HepG2 (cell line): ENCODE results near the gene LPIN3. TPM values are rescaled to one million over a fixed set of nuclear protein-coding genes. Genes with fewer than 3 reads are reported as not detected.

Experiments used
- ATAC-seq: fragments of 200-7000 bp; cut with Tn5 transposase; 3 replicates; pipeline ENCODE4 v1.9.1; 2020; ENCODE audit warnings: mild to moderate bottlenecking, moderate library complexity
- BruUV-seq: library from RNA; stranded (reverse); fragments of 400-500 nt; replicated peaks from 2 replicates; lab custom pipeline; 2021; lab: Mats Ljungman, UMichigan
- CTCF ChIA-PET: fragments of 300-600 bp; formaldehyde crosslinking; extraction: SDS; loops from one replicate; lab custom pipeline; 2021; ENCODE audit warnings: low total read pairs, inconsistent platforms, low intra/inter-chr PET ratio; lab: Yijun Ruan, JAX
- POLR2A ChIA-PET: fragments of 350-600 bp; sonication (Branson Sonifier 250); formaldehyde crosslinking; loops from one replicate; lab custom pipeline; 2020; ENCODE audit warnings: antibody characterized with exemption, inconsistent platforms; lab: Yijun Ruan, JAX
- DNase-seq: peaks from one replicate; pipeline ENCODE4 v3.0.0-alpha.2; 2015; ENCODE audit warnings: low spot score
- FAIRE-seq: peaks from 3 replicates; lab custom pipeline; 2011; peaks lifted over from hg19 to GRCh38; lab: Jason Lieb, UNC
- H2AFZ ChIP-seq: one replicate; pipeline ENCODE4 v1.6.1; 2011; ENCODE audit warnings: low read length, inconsistent platforms
- H3K27ac ChIP-seq: fragments of 300-600 bp; 3 replicates; pipeline ENCODE4 v1.8.0; 2011; ENCODE audit warnings: mixed run types, mild to moderate bottlenecking, mixed read lengths, low read length, inconsistent platforms; ENCODE audit not compliant: insufficient read depth; ENCODE audit errors: extremely low read length
- H3K27me3 ChIP-seq, 2 experiments: fragments of 200-600 bp in 1 of 2; 2 replicates in 1 of 2; 3 replicates in 1 of 2; pipeline versions ENCODE4 v1.6.0 to v1.8.0; 2011; ENCODE audit warnings: low read length in 2 of 2, mild to moderate bottlenecking in 2 of 2, moderate library complexity in 2 of 2, inconsistent platforms in 1 of 2; ENCODE audit not compliant: insufficient read depth in 2 of 2, control insufficient read depth in 1 of 2
- H3K36me3 ChIP-seq, 2 experiments: fragments of 200-600 bp in 1 of 2; replicated peaks in 1 of 2; 2 replicates in 1 of 2; 3 replicates in 1 of 2; pipeline versions ENCODE4 v1.5.1 to v1.8.0; 2011; ENCODE audit warnings: low read length in 2 of 2, inconsistent platforms in 1 of 2; ENCODE audit not compliant: insufficient read depth in 2 of 2, control insufficient read depth in 1 of 2
- H3K4me1 ChIP-seq: 2 replicates; pipeline ENCODE4 v1.5.1; 2012; ENCODE audit warnings: low read length, inconsistent platforms; ENCODE audit not compliant: insufficient read depth
- H3K4me2 ChIP-seq: 2 replicates; pipeline ENCODE4 v1.6.0; 2011; ENCODE audit warnings: low read depth, low read length, inconsistent platforms
- H3K4me3 ChIP-seq, 3 experiments: fragments of 200-600 bp in 1 of 3; sonication (generic), shearing (Covaris generic) in 1 of 3; replicated peaks in 1 of 3; 2 replicates each; pipeline ENCODE4 v1.5.1; 2011 to 2016; ENCODE audit warnings: low read length in 3 of 3, inconsistent platforms in 2 of 3, low read depth in 2 of 3, mild to moderate bottlenecking in 2 of 3, control low read depth in 1 of 3, mixed read lengths in 1 of 3; ENCODE audit not compliant: insufficient read depth in 1 of 3
- H3K79me2 ChIP-seq: one replicate; pipeline ENCODE4 v1.6.1; 2011; ENCODE audit warnings: low read length, inconsistent platforms; ENCODE audit not compliant: insufficient read depth
- H3K9ac ChIP-seq: 2 replicates; pipeline ENCODE4 v1.6.0; 2011; ENCODE audit warnings: mild to moderate bottlenecking, low read depth, low read length, inconsistent platforms; ENCODE audit not compliant: insufficient read depth
- H3K9me3 ChIP-seq: 2 replicates; pipeline ENCODE4 v1.5.1; 2012; ENCODE audit warnings: mild to moderate bottlenecking, low read length
- H4K20me1 ChIP-seq: 2 replicates; pipeline ENCODE4 v1.6.0; 2011; ENCODE audit warnings: inconsistent platforms, mild to moderate bottlenecking, low read length, moderate library complexity; ENCODE audit not compliant: insufficient read depth
- AKNA ChIP-seq: sonication (generic); formaldehyde crosslinking; IDR thresholded peaks from 2 replicates; pipeline ENCODE4 v1.4.0; 2020; ENCODE audit warnings: missing genetic modification reagents, borderline replicate concordance
- GABPA ChIP-seq, 2 experiments: IDR thresholded peaks; 2 replicates each; pipeline ENCODE4 v1.6.1; 2011 to 2016; ENCODE audit warnings: low read depth in 2 of 2, low read length in 1 of 2, missing biosample characterization in 1 of 2, missing genetic modification characterization in 1 of 2
- GRHL1 ChIP-seq: sonication (generic); formaldehyde crosslinking; conservative IDR thresholded peaks from 2 replicates; pipeline ENCODE4 v1.8.0; 2022; ENCODE audit warnings: missing genetic modification reagents
- HNF1B ChIP-seq: sonication (generic); formaldehyde crosslinking; IDR thresholded peaks from 2 replicates; pipeline ENCODE4 v1.5.1; 2020; ENCODE audit warnings: mild to moderate bottlenecking, moderate library complexity, missing genetic modification reagents
- KDM4B ChIP-seq: sonication (generic); formaldehyde crosslinking; IDR thresholded peaks from 2 replicates; pipeline ENCODE4 v1.4.0; 2020; ENCODE audit warnings: missing genetic modification reagents
- LCORL ChIP-seq, 2 experiments: fragments of 450-650 bp in 1 of 2; sonication (generic) in 1 of 2; formaldehyde crosslinking in 1 of 2; IDR thresholded peaks; 2 replicates each; pipeline versions ENCODE4 v1.5.0 to v1.6.1; 2017 to 2020; ENCODE audit warnings: antibody characterized with exemption in 1 of 2, missing genetic modification reagents in 1 of 2
- SAP130 ChIP-seq: IDR thresholded peaks from 2 replicates; pipeline ENCODE4 v1.6.1; 2016; ENCODE audit warnings: low read depth
- THYN1 ChIP-seq: sonication (generic); formaldehyde crosslinking; IDR thresholded peaks from 2 replicates; pipeline ENCODE4 v1.8.1; 2023; ENCODE audit warnings: low read depth, mild to moderate bottlenecking, moderate library complexity, missing genetic modification reagents, borderline replicate concordance
- ZNF383 ChIP-seq: sonication (generic); formaldehyde crosslinking; IDR thresholded peaks from 2 replicates; pipeline ENCODE4 v1.4.0; 2020; ENCODE audit warnings: missing genetic modification reagents, mild to moderate bottlenecking, borderline replicate concordance
- ZNF564 ChIP-seq: sonication (generic); formaldehyde crosslinking; IDR thresholded peaks from 2 replicates; pipeline ENCODE4 v1.8.1; 2023; ENCODE audit warnings: mild to moderate bottlenecking, missing genetic modification reagents
- ZNF670 ChIP-seq: sonication (generic); formaldehyde crosslinking; IDR thresholded peaks from 2 replicates; pipeline ENCODE4 v1.8.0; 2022; ENCODE audit warnings: mild to moderate bottlenecking, missing genetic modification reagents, borderline replicate concordance
- ZSCAN29 ChIP-seq: sonication (generic); formaldehyde crosslinking; conservative IDR thresholded peaks from 2 replicates; pipeline ENCODE4 v1.4.0; 2020; ENCODE audit warnings: mild to moderate bottlenecking, missing genetic modification reagents
- WGBS: methylation state at CpG from one replicate; pipeline ENCODE4 v1.1.6; 2017; ENCODE audit warnings: low lambda C conversion rate; 5-methylcytosine and 5-hydroxymethylcytosine counted together
- in situ Hi-C: cut with HindIII; loops from 2 replicates; pipeline ENCODE4 v1.10.0; 2017; ENCODE audit warnings: low pct_unique_long_range_greater_than_20kb; ENCODE audit not compliant: extremely low pct_ligation_motif_present
- intact Hi-C: fragments of 100-400 bp; cut with micrococcal nuclease; formaldehyde crosslinking; loops from one replicate; pipeline ENCODE4 v1.10.0; 2022; ENCODE audit not compliant: unreplicated experiment
- polyA plus RNA-seq, 8 experiments: library from polyadenylated mRNA; depleted of rRNA in 3 of 8; stranded (reverse) in 7 of 8; unstranded in 1 of 8; fragments of >200 nt; fragmentation: Illumina TruSeq in 4 of 8; extraction: Trizol in 4 of 8; gene quantifications; 2 replicates each; pipeline versions ENCODE4 v1.2.1 to v1.2.3, GENCODE V29; 2011 to 2016; ENCODE audit warnings: low read depth in 4 of 8, missing spikeins in 1 of 8, mixed read lengths in 1 of 8; ENCODE audit not compliant: insufficient read depth in 1 of 8
- total RNA-seq, 5 experiments: library from RNA; depleted of rRNA; stranded (reverse); fragments of >200 nt; fragmentation: Illumina TruSeq; extraction: Trizol; gene quantifications; 2 replicates each; pipeline ENCODE4 v1.2.3, GENCODE V29; 2016; ENCODE audit warnings: low read depth in 1 of 5

LPIN3 gene
- total and polyA plus RNA-seq, 2 of the 13 experiments (the other 11 are each of a cell fraction or from before 2014, with no cell fraction given): 14.2 to 28.6 TPM

GRCh38 chr20:41316051-41316450 is 24.6 kb upstream of the LPIN3 start:
- intact Hi-C loops: loop anchor here (5.0 kb wide), 1 partner anchor 84 kb away; no protein-coding TSS in a partner anchor
- WGBS: 59% methylated on average over 6 of the region's 6 CpGs
- no peak overlapping the region for H2AFZ ChIP-seq
- TSS peak; percentile 75 for BruUV-seq
- ATAC-seq (no peak), FAIRE-seq (peak; percentile 59), DNase-seq (peak; percentile 46)
- CTCF ChIA-PET: no interaction called here
- POLR2A ChIA-PET: interaction anchor here (1.5 kb wide), 1 partner anchor 302 kb away, joined by 3 read pairs; the partner anchor contains the start of gene CHD6
- peaks cover 0 to 3% of the 10 kb centered on the region in 2 experiments; a peak in 1 of 5 replicates for H3K27me3 ChIP-seq
- H3K36me3 ChIP-seq: no peaks in the 10 kb centered on the region
- TF ChIP-seq AKNA (CRISPR knock-in tag): no peak
- no peak for TF ChIP-seq GRHL1
- TF ChIP-seq LCORL (IDR thresholded peaks at IDR 0.05): 0 out of 2 replicates have a peak, but pooled peaks have one; percentile 20
- TF ChIP-seq LCORL (CRISPR knock-in tag; IDR thresholded peaks at IDR 0.05): no peak
- no peak for TF ChIP-seq KDM4B (CRISPR knock-in tag)
- no peak for TF ChIP-seq HNF1B (CRISPR knock-in tag)
- 0 out of 2 replicates have a peak, but pooled peaks have one; percentile 11 for TF ChIP-seq ZNF670 (CRISPR knock-in tag)
- TF ChIP-seq ZSCAN29 (CRISPR knock-in tag): no peak
- TF ChIP-seq GABPA (IDR thresholded peaks at IDR 0.05; ENCODE audit: low read depth, low read length): no peak
- no peak for TF ChIP-seq GABPA (CRISPR knock-in tag; IDR thresholded peaks at IDR 0.05; ENCODE audit: low read depth)
- TF ChIP-seq THYN1 (CRISPR knock-in tag): 0 out of 2 replicates have a peak, but pooled peaks have one; percentile 60
- no peak for TF ChIP-seq ZNF383 (CRISPR knock-in tag)
- no peak for TF ChIP-seq SAP130 (CRISPR knock-in tag)
- 0 out of 2 replicates have a peak, but pooled peaks have one; percentile 25 for TF ChIP-seq ZNF564
- H3K27ac ChIP-seq: peak overlapping the region; percentile 54
- in situ Hi-C loops: no loop called here
- H3K4me3 ChIP-seq: peak overlapping the region in 2 of 3 experiments; percentile 91 to 95; a peak in 3 of 6 replicates
- H3K9ac ChIP-seq: peak overlapping the region; percentile 72; the same call in 1 of the 2 replicates
- no peaks in the 10 kb centered on the region for H3K9me3 ChIP-seq
- no peaks in the 10 kb centered on the region for H4K20me1 ChIP-seq
- H3K4me2 ChIP-seq: peak overlapping the region; percentile 99
- H3K4me1 ChIP-seq: peaks cover 36% of the 10 kb centered on the region
- H3K79me2 ChIP-seq: peaks cover 15% of the 10 kb centered on the region
